RPMI8226 (cell line): Measurements from ENCODE around the gene BOLL.
"Not testable (repeated sequence)": the region's sequence is repeated elsewhere in the genome, so short reads cannot be mapped to it uniquely, and the experiment has no call there.

Experiments
- DNase-seq: peaks from one replicate; pipeline ENCODE4 v3.0.0-alpha.2; 2015

Gene BOLL

GRCh38 chr2:197705912-197706838 is 78.9 kb downstream of the BOLL start:
- peak; percentile 33 for DNase-seq

- peak; percentile 96 for DNase-seq
These were observed 79.8 kb downstream of the BOLL start, which contains the start of gene MARS2 for GRCh38 chr2:197705121-197705911. MARS2 (plus strand) TSS chr2:197705369; CDS start chr2:197705406, 37 bp downstream.

GRCh38 chr2:197704434-197705120 is 80.5 kb downstream of the BOLL start:
- no peak for DNase-seq

GRCh38 chr2:197700960-197701359 is 84.2 kb downstream of the BOLL start:
- DNase-seq, result no peak

GRCh38 chr2:197699724-197700123 is 85.4 kb downstream of the BOLL start:
- not testable (repeated sequence) for DNase-seq

GRCh38 chr2:197696571-197696970 is 88.5 kb downstream of the BOLL start:
- DNase-seq, result not testable (repeated sequence)

- DNase-seq, result not testable (repeated sequence)
These were observed 89.1 kb downstream of the BOLL start for GRCh38 chr2:197695971-197696370.

GRCh38 chr2:197695206-197695605 is 89.9 kb downstream of the BOLL start:
- DNase-seq, result not testable (repeated sequence)

- no peak for DNase-seq
These were observed 107.6 kb downstream of the BOLL start for GRCh38 chr2:197677483-197677882.

- no peak for DNase-seq
These were observed 108.1 kb downstream of the BOLL start for GRCh38 chr2:197677056-197677455.
